Right lobe of liver (tissue), 4 donors: ENCODE results near the gene HYOU1.

ENCODE experiments used
- CTCF ChIP-seq, 4 donors: fragments of 200-600 bp in 3 of 4; fragments of 450-650 bp in 1 of 4; IDR thresholded peaks; one replicate each; pipeline versions ENCODE4 v1.5.1 to v1.8.0; 2016 to 2022; ENCODE audit warnings: antibody characterized with exemption in 4 of 4, mild to moderate bottlenecking in 2 of 4
- POLR2A ChIP-seq: fragments of 450-650 bp; IDR thresholded peaks from one replicate; pipeline ENCODE4 v1.6.1; 2017; ENCODE audit warnings: antibody characterized with exemption, mild to moderate bottlenecking
- donor health status: DM: no; HTN: no; CAD: no.
- donor health status: DM: no; HTN: no; CAD: no.
- donor health status: DM: no; HTN: yes; CAD: no.

- TF ChIP-seq POLR2A (no peak), CTCF (IDR thresholded peaks at IDR 0.05) (no peak)
Measured at GRCh38 chr11:119054418-119054817, 2.6 kb downstream of the HYOU1 start.
